Activated CD4-positive, alpha-beta T cell treated with anti-CD3 and anti-CD28 coated beads, Interleukin-2, amount 50 U/mL, for 4 hours (primary cell): ENCODE data around the gene C15orf61.

Experiments used
- DNase-seq, 2 experiments: peaks; one replicate each; pipeline ENCODE4 v3.0.0-alpha.2; 2020

C15orf61 gene

GRCh38 chr15:67551207-67551743, 30.3 kb downstream of the C15orf61 start:
- no peak for DNase-seq

GRCh38 chr15:67554580-67554979, 33.6 kb downstream of the C15orf61 start:
- DNase-seq: no peak

GRCh38 chr15:67556976-67557570, 36.1 kb downstream of the C15orf61 start:
- DNase-seq: no peak

- DNase-seq: no peak
Observed at GRCh38 chr15:67558502-67558901, 37.6 kb downstream of the C15orf61 start.

- no peak for DNase-seq
Observed at GRCh38 chr15:67559158-67559557, 38.2 kb downstream of the C15orf61 start.

- no peak for DNase-seq
Observed at GRCh38 chr15:67559576-67559975, 38.6 kb downstream of the C15orf61 start.

- no peak for DNase-seq
Observed at GRCh38 chr15:67560320-67560719, 39.4 kb downstream of the C15orf61 start.

- DNase-seq: no peak
Observed at GRCh38 chr15:67563092-67563491, 42.2 kb downstream of the C15orf61 start.

- DNase-seq: no peak
Observed at GRCh38 chr15:67564021-67564967, 43.4 kb downstream of the C15orf61 start.

- DNase-seq: no peak
Observed at GRCh38 chr15:67564968-67565345, 44.0 kb downstream of the C15orf61 start.

GRCh38 chr15:67569668-67570067, 48.7 kb downstream of the C15orf61 start:
- DNase-seq: no peak

GRCh38 chr15:67570875-67571647, 50.1 kb downstream of the C15orf61 start:
- no peak for DNase-seq

- DNase-seq: no peak
Observed at GRCh38 chr15:67571648-67572415, 50.9 kb downstream of the C15orf61 start.

- no peak for DNase-seq
Observed at GRCh38 chr15:67573194-67573593, 52.3 kb downstream of the C15orf61 start.

- no peak for DNase-seq
Observed at GRCh38 chr15:67575039-67575502, 54.1 kb downstream of the C15orf61 start.

- DNase-seq: no peak
Observed at GRCh38 chr15:67578020-67578600, 57.2 kb downstream of the C15orf61 start.

- no peak for DNase-seq
Observed at GRCh38 chr15:67579164-67579563, 58.2 kb downstream of the C15orf61 start.
